ENCODE results near the gene ITPK1. TPM values are rescaled to one million over a fixed set of nuclear protein-coding genes. Genes with fewer than 3 reads are reported as not detected.

ITPK1 gene
- polyA plus RNA-seq, 2 donors, result 15.8 to 22.4 TPM

GRCh38 chr14:92928961-92929688 lies 186.6 kb downstream of the ITPK1 start:
- H3K4me1 ChIP-seq (ENCODE audit: control insufficient read depth in 2 of 2, insufficient read depth in 2 of 2, low read length in 1 of 2), result no peaks in the 10 kb centered on the region
- H3K36me3 ChIP-seq (ENCODE audit: control insufficient read depth in 2 of 2, insufficient read depth in 2 of 2, low read length in 1 of 2), result no peaks in the 10 kb centered on the region
- H3K9me3 ChIP-seq (ENCODE audit: control insufficient read depth in 2 of 2, insufficient read depth in 1 of 2, low read depth in 1 of 2, low read length in 1 of 2), result no peaks in the 10 kb centered on the region
- H3K27me3 ChIP-seq (ENCODE audit: control insufficient read depth in 1 of 2, insufficient read depth in 2 of 2, low read length in 2 of 2), result no peaks in the 10 kb centered on the region
- no peak overlapping the region for H3K27ac ChIP-seq (ENCODE audit: low read depth in 2 of 2, low read length in 1 of 2)
- WGBS, 2 donors, result 80 to 84% methylated on average over 10 to 12 of the region's 12 CpGs
- no peak overlapping the region for H3K4me3 ChIP-seq (ENCODE audit: low read depth in 1 of 2, low read length in 2 of 2)

GRCh38 chr14:92928258-92928629 lies 187.5 kb downstream of the ITPK1 start:
- no peaks in the 10 kb centered on the region for H3K9me3 ChIP-seq (ENCODE audit: control insufficient read depth in 2 of 2, insufficient read depth in 1 of 2, low read depth in 1 of 2, low read length in 1 of 2)
- no peaks in the 10 kb centered on the region for H3K36me3 ChIP-seq (ENCODE audit: control insufficient read depth in 2 of 2, insufficient read depth in 2 of 2, low read length in 1 of 2)
- no peak overlapping the region for H3K27ac ChIP-seq (ENCODE audit: low read depth in 2 of 2, low read length in 1 of 2)
- 73 to 77% methylated on average over 3 of the region's 3 CpGs for WGBS, 2 donors
- no peaks in the 10 kb centered on the region for H3K27me3 ChIP-seq (ENCODE audit: control insufficient read depth in 1 of 2, insufficient read depth in 2 of 2, low read length in 2 of 2)
- peaks cover 0 to 3% of the 10 kb centered on the region in 2 donors for H3K4me1 ChIP-seq (ENCODE audit: control insufficient read depth in 2 of 2, insufficient read depth in 2 of 2, low read length in 1 of 2)
- no peak overlapping the region for H3K4me3 ChIP-seq (ENCODE audit: low read depth in 1 of 2, low read length in 2 of 2)

GRCh38 chr14:92927349-92928257 lies 188.1 kb downstream of the ITPK1 start:
- Histone ChIP-seq H3K27me3 (ENCODE audit: control insufficient read depth in 1 of 2, insufficient read depth in 2 of 2, low read length in 2 of 2) (no peaks in the 10 kb centered on the region), H3K4me1 (ENCODE audit: control insufficient read depth in 2 of 2, insufficient read depth in 2 of 2, low read length in 1 of 2) (peaks cover 0 to 5% of the 10 kb centered on the region in 2 donors), H3K4me3 (ENCODE audit: low read depth in 1 of 2, low read length in 2 of 2) (no peak overlapping the region), H3K9me3 (ENCODE audit: control insufficient read depth in 2 of 2, insufficient read depth in 1 of 2, low read depth in 1 of 2, low read length in 1 of 2) (no peaks in the 10 kb centered on the region), H3K27ac (ENCODE audit: low read depth in 2 of 2, low read length in 1 of 2) (no peak overlapping the region), H3K36me3 (ENCODE audit: control insufficient read depth in 2 of 2, insufficient read depth in 2 of 2, low read length in 1 of 2) (no peaks in the 10 kb centered on the region)
- 64 to 66% methylated on average over 14 of the region's 14 CpGs for WGBS, 2 donors

- peaks cover 0 to 5% of the 10 kb centered on the region in 2 donors for H3K27me3 ChIP-seq (ENCODE audit: control insufficient read depth in 1 of 2, insufficient read depth in 2 of 2, low read length in 2 of 2)
- H3K4me3 ChIP-seq (ENCODE audit: low read depth in 1 of 2, low read length in 2 of 2), result no peak overlapping the region
- H3K27ac ChIP-seq (ENCODE audit: low read depth in 2 of 2, low read length in 1 of 2), result no peak overlapping the region
- no peaks in the 10 kb centered on the region for H3K9me3 ChIP-seq (ENCODE audit: control insufficient read depth in 2 of 2, insufficient read depth in 1 of 2, low read depth in 1 of 2, low read length in 1 of 2)
- WGBS, 2 donors, result 44 to 67% methylated on average over 3 of the region's 3 CpGs
- H3K4me1 ChIP-seq (ENCODE audit: control insufficient read depth in 2 of 2, insufficient read depth in 2 of 2, low read length in 1 of 2), result peaks cover 0 to 5% of the 10 kb centered on the region in 2 donors
- H3K36me3 ChIP-seq (ENCODE audit: control insufficient read depth in 2 of 2, insufficient read depth in 2 of 2, low read length in 1 of 2), result no peaks in the 10 kb centered on the region
Measured at GRCh38 chr14:92926931-92927330, 188.8 kb downstream of the ITPK1 start.

DNA sequence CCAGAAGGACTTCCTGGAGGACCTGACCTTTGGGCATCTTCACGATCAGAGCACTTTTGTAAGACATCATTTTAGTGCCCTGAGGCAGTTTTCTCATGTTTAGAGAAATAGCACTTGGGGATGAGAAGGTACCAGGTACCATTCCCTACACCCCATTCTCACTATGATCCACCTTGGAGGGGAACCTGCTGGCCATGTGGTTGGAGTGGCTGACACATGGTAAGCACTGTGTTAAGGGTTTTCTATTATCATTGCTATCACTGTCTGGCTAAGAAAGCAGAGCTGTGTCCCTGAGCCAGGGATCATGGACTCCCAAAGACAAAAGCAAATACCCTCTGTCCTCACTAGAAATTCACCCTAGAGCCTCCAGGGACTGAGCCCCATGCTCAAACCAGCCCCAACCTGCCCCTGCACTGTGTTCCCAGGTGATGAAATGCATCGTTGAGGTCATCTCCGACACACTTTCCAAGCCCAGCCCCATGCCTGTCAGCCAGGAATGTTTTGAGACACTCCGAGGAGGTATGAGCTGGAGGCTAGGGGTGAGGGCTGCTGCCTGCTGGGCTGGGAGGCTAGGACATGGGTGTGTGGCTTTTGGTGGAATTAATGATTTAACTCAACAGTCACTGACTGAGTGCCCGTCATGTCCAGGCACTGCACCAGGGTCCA lies 189.4 kb downstream of the ITPK1 start:
- Histone ChIP-seq H3K9me3 (ENCODE audit: control insufficient read depth in 2 of 2, insufficient read depth in 1 of 2, low read depth in 1 of 2, low read length in 1 of 2) (no peaks in the 10 kb centered on the region), H3K36me3 (ENCODE audit: control insufficient read depth in 2 of 2, insufficient read depth in 2 of 2, low read length in 1 of 2) (no peaks in the 10 kb centered on the region), H3K27me3 (ENCODE audit: control insufficient read depth in 1 of 2, insufficient read depth in 2 of 2, low read length in 2 of 2) (peaks cover 0 to 5% of the 10 kb centered on the region in 2 donors), H3K4me1 (ENCODE audit: control insufficient read depth in 2 of 2, insufficient read depth in 2 of 2, low read length in 1 of 2) (peaks cover 0 to 5% of the 10 kb centered on the region in 2 donors), H3K4me3 (ENCODE audit: low read depth in 1 of 2, low read length in 2 of 2) (no peak overlapping the region), H3K27ac (ENCODE audit: low read depth in 2 of 2, low read length in 1 of 2) (no peak overlapping the region)
- 46 to 56% methylated on average over 5 of the region's 5 CpGs for WGBS, 2 donors

GRCh38 chr14:92925446-92925845 lies 190.3 kb downstream of the ITPK1 start:
- no peak overlapping the region for H3K27ac ChIP-seq (ENCODE audit: low read depth in 2 of 2, low read length in 1 of 2)
- H3K27me3 ChIP-seq (ENCODE audit: control insufficient read depth in 1 of 2, insufficient read depth in 2 of 2, low read length in 2 of 2), result peaks cover 0 to 8% of the 10 kb centered on the region in 2 donors
- H3K9me3 ChIP-seq (ENCODE audit: control insufficient read depth in 2 of 2, insufficient read depth in 1 of 2, low read depth in 1 of 2, low read length in 1 of 2), result no peaks in the 10 kb centered on the region
- no peak overlapping the region for H3K4me3 ChIP-seq (ENCODE audit: low read depth in 1 of 2, low read length in 2 of 2)
- WGBS, 2 donors, result 60 to 64% methylated on average over 6 of the region's 6 CpGs
- no peaks in the 10 kb centered on the region for H3K36me3 ChIP-seq (ENCODE audit: control insufficient read depth in 2 of 2, insufficient read depth in 2 of 2, low read length in 1 of 2)
- H3K4me1 ChIP-seq (ENCODE audit: control insufficient read depth in 2 of 2, insufficient read depth in 2 of 2, low read length in 1 of 2), result peaks cover 0 to 5% of the 10 kb centered on the region in 2 donors

DNA sequence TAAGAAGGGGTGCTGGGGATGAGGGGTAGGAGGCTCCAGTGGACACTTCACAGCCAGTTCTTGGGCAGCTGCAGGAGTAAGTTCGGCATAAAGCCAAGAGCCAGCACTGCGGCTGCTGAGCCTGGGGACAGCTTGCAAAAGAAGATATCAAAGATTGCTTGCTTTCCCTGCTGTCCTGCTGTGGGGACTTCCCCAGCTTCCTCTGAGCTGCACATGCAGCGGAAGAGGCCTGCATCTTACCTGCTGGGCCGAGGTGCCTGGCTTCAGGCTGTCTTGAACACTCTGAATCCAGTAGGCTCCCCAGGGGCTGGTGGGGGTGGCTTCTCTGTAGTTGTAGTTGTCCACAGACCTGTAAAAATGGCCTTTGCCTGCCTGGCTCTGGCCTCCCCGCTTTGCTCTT lies 191.5 kb downstream of the ITPK1 start:
- H3K4me1 ChIP-seq (ENCODE audit: control insufficient read depth in 2 of 2, insufficient read depth in 2 of 2, low read length in 1 of 2), result peaks cover 0 to 5% of the 10 kb centered on the region in 2 donors
- peaks cover 0 to 8% of the 10 kb centered on the region in 2 donors for H3K27me3 ChIP-seq (ENCODE audit: control insufficient read depth in 1 of 2, insufficient read depth in 2 of 2, low read length in 2 of 2)
- H3K9me3 ChIP-seq (ENCODE audit: control insufficient read depth in 2 of 2, insufficient read depth in 1 of 2, low read depth in 1 of 2, low read length in 1 of 2), result no peaks in the 10 kb centered on the region
- H3K4me3 ChIP-seq (ENCODE audit: low read depth in 1 of 2, low read length in 2 of 2), result no peak overlapping the region
- WGBS, 2 donors, result 53 to 54% methylated on average over 5 of the region's 5 CpGs
- H3K36me3 ChIP-seq (ENCODE audit: control insufficient read depth in 2 of 2, insufficient read depth in 2 of 2, low read length in 1 of 2), result no peaks in the 10 kb centered on the region
- H3K27ac ChIP-seq (ENCODE audit: low read depth in 2 of 2, low read length in 1 of 2), result no peak overlapping the region

GRCh38 chr14:92923744-92924103 lies 192.0 kb downstream of the ITPK1 start:
- H3K4me1 ChIP-seq (ENCODE audit: control insufficient read depth in 2 of 2, insufficient read depth in 2 of 2, low read length in 1 of 2), result peaks cover 0 to 5% of the 10 kb centered on the region in 2 donors
- peaks cover 0 to 8% of the 10 kb centered on the region in 2 donors for H3K27me3 ChIP-seq (ENCODE audit: control insufficient read depth in 1 of 2, insufficient read depth in 2 of 2, low read length in 2 of 2)
- no peak overlapping the region for H3K27ac ChIP-seq (ENCODE audit: low read depth in 2 of 2, low read length in 1 of 2)
- no peaks in the 10 kb centered on the region for H3K36me3 ChIP-seq (ENCODE audit: control insufficient read depth in 2 of 2, insufficient read depth in 2 of 2, low read length in 1 of 2)
- no peaks in the 10 kb centered on the region for H3K9me3 ChIP-seq (ENCODE audit: control insufficient read depth in 2 of 2, insufficient read depth in 1 of 2, low read depth in 1 of 2, low read length in 1 of 2)
- 38 to 41% methylated on average over 8 of the region's 8 CpGs for WGBS, 2 donors
- no peak overlapping the region for H3K4me3 ChIP-seq (ENCODE audit: low read depth in 1 of 2, low read length in 2 of 2)

GRCh38 chr14:92922883-92923743 lies 192.6 kb downstream of the ITPK1 start, which contains the start of gene CHGA:
CHGA (plus strand) TSS chr14:92923150; CDS start chr14:92923360, 210 bp downstream.
- Histone ChIP-seq H3K4me1 (ENCODE audit: control insufficient read depth in 2 of 2, insufficient read depth in 2 of 2, low read length in 1 of 2) (peaks cover 0 to 5% of the 10 kb centered on the region in 2 donors), H3K9me3 (ENCODE audit: control insufficient read depth in 2 of 2, insufficient read depth in 1 of 2, low read depth in 1 of 2, low read length in 1 of 2) (no peaks in the 10 kb centered on the region), H3K36me3 (ENCODE audit: control insufficient read depth in 2 of 2, insufficient read depth in 2 of 2, low read length in 1 of 2) (no peaks in the 10 kb centered on the region), H3K4me3 (ENCODE audit: low read depth in 1 of 2, low read length in 2 of 2) (no peak within 1 kb of the TSS), H3K27ac (ENCODE audit: low read depth in 2 of 2, low read length in 1 of 2) (no peak within 1 kb of the TSS), H3K27me3 (ENCODE audit: control insufficient read depth in 1 of 2, insufficient read depth in 2 of 2, low read length in 2 of 2) (peaks cover 0 to 8% of the 10 kb centered on the region in 2 donors)
- WGBS, 2 donors, result 10 to 15% methylated on average over 43 to 86 of the region's 86 CpGs

All from esophagus (tissue), 2 donors.